IMR-90 (cell line): Measurements from ENCODE around the gene PLP1. TPM values are rescaled to one million over a fixed set of nuclear protein-coding genes. Genes with fewer than 3 reads are reported as not detected.

Source experiments
- ATAC-seq: fragments of 200-7000 bp; cut with Tn5 transposase; 2 replicates; pipeline ENCODE4 v1.9.1; 2020; ENCODE audit warnings: low read depth, mild to moderate bottlenecking, moderate library complexity
- Bru-seq: library from RNA; stranded (reverse); fragments of 400-500 nt; gene quantifications from one replicate; lab custom pipeline; 2021; lab: Mats Ljungman, UMichigan
- BruChase-seq, 2 experiments: library from RNA; stranded (reverse); fragments of 400-500 nt; gene quantifications; one replicate each; lab custom pipeline; 2021; lab: Mats Ljungman, UMichigan
- BruUV-seq: library from RNA; stranded (reverse); fragments of 400-500 nt; replicated peaks from 2 replicates; lab custom pipeline; 2021; lab: Mats Ljungman, UMichigan
- CTCF ChIA-PET: fragments of 300-600 bp; formaldehyde crosslinking; extraction: SDS; loops from one replicate; lab custom pipeline; 2021; ENCODE audit warnings: antibody characterized with exemption; lab: Yijun Ruan, JAX
- POLR2A ChIA-PET: fragments of 300-600 bp; sonication (Branson Sonifier 250); formaldehyde crosslinking; loops from one replicate; lab custom pipeline; 2022; ENCODE audit warnings: antibody characterized with exemption; ENCODE audit not compliant: unreplicated experiment; lab: Charles Lee
- DNase-seq: peaks from one replicate; pipeline ENCODE4 v3.0.0; 2013
- H2AFZ ChIP-seq: replicated peaks from 2 replicates; pipeline ENCODE3; 2013; ENCODE audit warnings: low read length, mild to moderate bottlenecking; ENCODE audit not compliant: poor library complexity
- H2AK5ac ChIP-seq: 2 replicates; pipeline ENCODE4 v1.6.1; 2013; ENCODE audit warnings: low read depth, low read length, inconsistent platforms
- H2AK9ac ChIP-seq: replicated peaks from 2 replicates; pipeline ENCODE3; 2013; ENCODE audit warnings: mild to moderate bottlenecking, low read depth, low read length, moderate library complexity; ENCODE audit not compliant: poor library complexity
- H2BK120ac ChIP-seq: 2 replicates; pipeline ENCODE4 v1.6.1; 2013; ENCODE audit warnings: low read depth, low read length, inconsistent platforms
- H2BK15ac ChIP-seq: 3 replicates; pipeline ENCODE4 v1.6.1; 2013; ENCODE audit warnings: low read depth, low read length, inconsistent platforms
- H2BK20ac ChIP-seq: 2 replicates; pipeline ENCODE4 v1.6.1; 2013; ENCODE audit warnings: low read depth, mild to moderate bottlenecking, inconsistent platforms, low read length, moderate library complexity
- H2BK5ac ChIP-seq: 2 replicates; pipeline ENCODE4 v1.6.1; 2013; ENCODE audit warnings: mild to moderate bottlenecking, low read depth, low read length, inconsistent platforms; ENCODE audit not compliant: poor library complexity, severe bottlenecking
- H3K14ac ChIP-seq: replicated peaks from 2 replicates; pipeline ENCODE4 v1.6.1; 2013; ENCODE audit warnings: low read depth, low read length, inconsistent platforms
- H3K18ac ChIP-seq: 2 replicates; pipeline ENCODE4 v1.6.1; 2013; ENCODE audit warnings: low read depth, low read length, control low read depth
- H3K23ac ChIP-seq: 2 replicates; pipeline ENCODE4 v1.6.1; 2013; ENCODE audit warnings: low read depth, low read length, inconsistent platforms
- H3K27ac ChIP-seq: 2 replicates; pipeline ENCODE4 v1.5.1; 2013; ENCODE audit warnings: mild to moderate bottlenecking, control low read depth, low read length; ENCODE audit not compliant: insufficient read depth
- H3K27me3 ChIP-seq: 2 replicates; pipeline ENCODE4 v1.6.1; 2013; ENCODE audit warnings: low read length; ENCODE audit not compliant: control insufficient read depth, insufficient read depth
- H3K36me3 ChIP-seq: 2 replicates; pipeline ENCODE4 v1.6.1; 2013; ENCODE audit warnings: low read length, mixed read lengths; ENCODE audit not compliant: control insufficient read depth, insufficient read depth
- H3K4ac ChIP-seq: 2 replicates; pipeline ENCODE4 v1.6.1; 2013; ENCODE audit warnings: low read depth, low read length, inconsistent platforms
- H3K4me1 ChIP-seq: 2 replicates; pipeline ENCODE4 v1.6.1; 2013; ENCODE audit warnings: low read length, mixed read lengths; ENCODE audit not compliant: control insufficient read depth, insufficient read depth
- H3K4me2 ChIP-seq: 2 replicates; pipeline ENCODE4 v1.6.1; 2013; ENCODE audit warnings: low read depth, mild to moderate bottlenecking, control low read depth, low read length, moderate library complexity
- H3K4me3 ChIP-seq: 2 replicates; pipeline ENCODE4 v1.5.1; 2013; ENCODE audit warnings: low read depth, mild to moderate bottlenecking, control low read depth, low read length, moderate library complexity; ENCODE audit not compliant: insufficient read depth
- H3K56ac ChIP-seq: 2 replicates; pipeline ENCODE4 v1.6.1; 2013; ENCODE audit warnings: low read length, inconsistent platforms; ENCODE audit not compliant: insufficient read depth; ENCODE audit errors: extremely low read depth
- H3K79me1 ChIP-seq, 2 experiments: 2 replicates each; pipeline ENCODE4 v1.6.1; 2013; ENCODE audit warnings: low read length in 2 of 2, inconsistent platforms in 1 of 2, low read depth in 1 of 2
- H3K9ac ChIP-seq: 2 replicates; pipeline ENCODE4 v1.6.1; 2013; ENCODE audit warnings: low read depth, low read length, control low read depth
- H3K9me1 ChIP-seq: 2 replicates; pipeline ENCODE4 v1.6.1; 2013; ENCODE audit warnings: low read length, inconsistent platforms; ENCODE audit not compliant: insufficient read depth
- H3K9me3 ChIP-seq: 2 replicates; pipeline ENCODE4 v1.6.1; 2013; ENCODE audit warnings: low read length; ENCODE audit not compliant: control insufficient read depth, insufficient read depth
- H4K20me1 ChIP-seq: 2 replicates; pipeline ENCODE4 v1.6.1; 2013; ENCODE audit warnings: low read length, inconsistent platforms; ENCODE audit not compliant: insufficient read depth
- H4K5ac ChIP-seq: 2 replicates; pipeline ENCODE4 v1.6.1; 2013; ENCODE audit warnings: mild to moderate bottlenecking, low read depth, low read length, control low read depth
- H4K8ac ChIP-seq, 2 experiments: 2 replicates each; pipeline ENCODE4 v1.6.1; 2013; ENCODE audit warnings: low read depth in 2 of 2, low read length in 2 of 2, control low read depth in 1 of 2, inconsistent platforms in 1 of 2
- H4K91ac ChIP-seq: 2 replicates; pipeline ENCODE4 v1.6.1; 2013; ENCODE audit warnings: low read depth, low read length, inconsistent platforms; ENCODE audit not compliant: insufficient read depth
- BHLHE40 ChIP-seq: fragments of 150-350 bp; IDR thresholded peaks from 2 replicates; pipeline ENCODE4 v1.6.1; 2016; ENCODE audit warnings: mild to moderate bottlenecking, low read depth, low read length
- CHD1 ChIP-seq: IDR thresholded peaks from 2 replicates; pipeline ENCODE4 v1.6.1; 2012; ENCODE audit warnings: low read depth, low read length, improper control_type of control experiment
- MAZ ChIP-seq: IDR thresholded peaks from 2 replicates; pipeline ENCODE4 v1.6.1; 2012; ENCODE audit warnings: low read depth, mild to moderate bottlenecking, low read length, improper control_type of control experiment, moderate library complexity, borderline replicate concordance
- NFE2L2 ChIP-seq: fragments of 150-350 bp; IDR thresholded peaks from 2 replicates; pipeline ENCODE4 v1.6.1; 2016; ENCODE audit warnings: low read depth, mild to moderate bottlenecking, low read length
- POLR2A ChIP-seq: IDR thresholded peaks from 2 replicates; pipeline ENCODE4 v1.6.1; 2012; ENCODE audit warnings: mild to moderate bottlenecking, low read depth, low read length
- RCOR1 ChIP-seq: IDR thresholded peaks from 2 replicates; pipeline ENCODE4 v1.6.1; 2012; ENCODE audit warnings: mild to moderate bottlenecking, low read length, improper control_type of control experiment; ENCODE audit not compliant: insufficient replicate concordance
- RFX5 ChIP-seq: IDR thresholded peaks from 2 replicates; pipeline ENCODE4 v1.8.0; 2012; ENCODE audit warnings: low read depth, mild to moderate bottlenecking, low read length, moderate library complexity
- USF2 ChIP-seq: fragments of 150-350 bp; IDR thresholded peaks from 2 replicates; pipeline ENCODE4 v1.6.1; 2017; ENCODE audit warnings: mild to moderate bottlenecking, antibody characterized with exemption, low read length, low read depth
- WGBS, 2 experiments: methylation state at CpG; one replicate each; pipeline versions ENCODE4 v1.1.5 to v1.1.7; 2013; ENCODE audit warnings: missing lambda C conversion rate in 2 of 2; ENCODE audit not compliant: insufficient read length in 1 of 2; ENCODE audit errors: extremely low coverage in 2 of 2; 5-methylcytosine and 5-hydroxymethylcytosine counted together
- dilution Hi-C: fragments of 300-500 bp; cut with HindIII; formaldehyde crosslinking; loops from one replicate; pipeline ENCODE4 v1.14.3; 2018; ENCODE audit warnings: low sequenced_read_pairs; ENCODE audit not compliant: unreplicated experiment
- in situ Hi-C: fragments of 300-500 bp; cut with MboI; formaldehyde crosslinking; loops from 3 replicates; pipeline ENCODE4 v1.14.3; 2019; ENCODE audit warnings: low sequenced_read_pairs, inconsistent platforms, mixed read lengths
- intact Hi-C: fragments of 100-400 bp; cut with micrococcal nuclease; formaldehyde crosslinking; loops from 2 replicates; pipeline ENCODE4 v1.10.0; 2022
- long read RNA-seq: library from polyadenylated mRNA; unstranded; transcript quantifications from one replicate; pipeline ENCODE4 v2.0.0, GENCODE V29; 2021; ENCODE audit not compliant: unreplicated experiment
- polyA plus RNA-seq, 3 experiments: library from polyadenylated mRNA; depleted of rRNA; stranded (reverse); fragments of >200 nt; gene quantifications; 2 replicates each; pipeline ENCODE4 v1.2.3, GENCODE V29; 2012; ENCODE audit warnings: low replicate concordance in 1 of 3
- total RNA-seq: library from RNA; depleted of rRNA; stranded (reverse); fragments of >200 nt; gene quantifications from 2 replicates; pipeline ENCODE4 v1.2.3, GENCODE V29; 2012; rRNA removed
- TF ChIP-seq, protein P1 (sequence below): fragments of 150-350 bp; IDR thresholded peaks from 2 replicates; pipeline ENCODE4 v1.6.1; 2016; ENCODE audit warnings: low read depth, mild to moderate bottlenecking, low read length, moderate library complexity, borderline replicate concordance

The PLP1 gene
- total RNA-seq (0.18 and 0.28 TPM in 2 replicates), polyA plus RNA-seq (2012; rRNA removed) (0.60 and 0.62 TPM in 2 replicates), Bru-seq, nascent RNA (not detected), BruChase-seq, experiment 1, labeled RNA remaining after a 6-hour chase (percentile 5 among the genes with signal in this experiment), BruChase-seq, experiment 2, labeled RNA remaining after a 2-hour chase (not detected)
- polyA plus RNA-seq (2012; cell fraction: cytosol; rRNA removed): 0.12 and 1.2 TPM in 2 replicates
- polyA plus RNA-seq (2012; cell fraction: nucleus; rRNA removed; ENCODE audit: low replicate concordance): 0.36 and 0.63 TPM in 2 replicates
- long read RNA-seq: 0 reads

DNA sequence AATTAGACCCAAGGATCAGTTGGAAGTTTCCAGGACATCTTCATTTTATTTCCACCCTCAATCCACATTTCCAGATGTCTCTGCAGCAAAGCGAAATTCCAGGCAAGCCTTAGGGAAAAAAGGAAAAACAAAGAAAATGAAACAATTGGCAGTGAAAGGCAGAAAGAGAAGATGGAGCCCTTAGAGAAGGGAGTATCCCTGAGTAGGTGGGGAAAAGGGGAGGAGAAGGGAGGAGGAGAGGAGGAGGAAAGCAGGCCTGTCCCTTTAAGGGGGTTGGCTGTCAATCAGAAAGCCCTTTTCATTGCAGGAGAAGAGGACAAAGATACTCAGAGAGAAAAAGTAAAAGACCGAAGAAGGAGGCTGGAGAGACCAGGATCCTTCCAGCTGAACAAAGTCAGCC, at the start of gene PLP1:
TSS of gene PLP1 (plus strand) at position 295 of the 400 bp plus-strand sequence. CDS start 156 bp downstream, outside the sequence.
- dilution Hi-C loops (no loop called here), intact Hi-C loops (no loop called here), in situ Hi-C loops (no loop called here)
- Histone ChIP-seq H2AFZ (no peak within 1 kb of the TSS), H4K20me1 (no peaks in the 10 kb centered on the region), H3K9me3 (no peaks in the 10 kb centered on the region), H2BK20ac (no peak within 1 kb of the TSS), H3K79me1 (no peaks in the 10 kb centered on the region), H3K18ac (no peak within 1 kb of the TSS), H4K5ac (no peak within 1 kb of the TSS), H2AK9ac (no peak within 1 kb of the TSS), H3K9me1 (no peaks in the 10 kb centered on the region), H3K9ac (no peak within 1 kb of the TSS), H2BK5ac (no peak within 1 kb of the TSS), H3K56ac (no peak within 1 kb of the TSS), H3K4me1 (no peaks in the 10 kb centered on the region), H2BK120ac (no peak within 1 kb of the TSS), H3K4me3 (no peak within 1 kb of the TSS), H2AK5ac (no peak within 1 kb of the TSS), H3K23ac (no peak within 1 kb of the TSS), H4K91ac (no peak within 1 kb of the TSS), H3K27ac (no peak within 1 kb of the TSS), H3K14ac (no peak within 1 kb of the TSS), H3K4ac (no peak within 1 kb of the TSS), H3K27me3 (peaks cover 43% of the 10 kb centered on the region), H3K36me3 (no peaks in the 10 kb centered on the region), H2BK15ac (no peak within 1 kb of the TSS), H3K4me2 (no peak within 1 kb of the TSS), H4K8ac (no peak within 1 kb of the TSS)
- no CpG with 5 or more reads among the region's 2 CpGs for WGBS, 2 experiments
- TF ChIP-seq RCOR1: no peak
- no peak for TF ChIP-seq BHLHE40
- TF ChIP-seq MAZ: no peak
- no peak for TF ChIP-seq RFX5
- no peak for TF ChIP-seq NFE2L2
- no peak for TF ChIP-seq USF2
- no peak for TF ChIP-seq CHD1
- no peak for TF ChIP-seq POLR2A
- TF ChIP-seq, protein P1, sequence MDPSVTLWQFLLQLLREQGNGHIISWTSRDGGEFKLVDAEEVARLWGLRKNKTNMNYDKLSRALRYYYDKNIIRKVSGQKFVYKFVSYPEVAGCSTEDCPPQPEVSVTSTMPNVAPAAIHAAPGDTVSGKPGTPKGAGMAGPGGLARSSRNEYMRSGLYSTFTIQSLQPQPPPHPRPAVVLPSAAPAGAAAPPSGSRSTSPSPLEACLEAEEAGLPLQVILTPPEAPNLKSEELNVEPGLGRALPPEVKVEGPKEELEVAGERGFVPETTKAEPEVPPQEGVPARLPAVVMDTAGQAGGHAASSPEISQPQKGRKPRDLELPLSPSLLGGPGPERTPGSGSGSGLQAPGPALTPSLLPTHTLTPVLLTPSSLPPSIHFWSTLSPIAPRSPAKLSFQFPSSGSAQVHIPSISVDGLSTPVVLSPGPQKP: no peak
- ATAC-seq: no peak
- ChIA-PET CTCF (no interaction called here), POLR2A (no interaction called here)
- no TSS peak for BruUV-seq
- DNase-seq: no peak
